LoVo (cell line): ENCODE results near the gene ALPG.
A peak's percentile ranks its signal among the peaks of the same experiment; 100 is the strongest.
"Not testable (repeated sequence)": the region's sequence is repeated elsewhere in the genome, so short reads cannot be mapped to it uniquely, and the experiment has no call there.

ENCODE experiments used
- DNase-seq: peaks from one replicate; pipeline ENCODE4 v3.0.0-alpha.2; 2016; ENCODE audit warnings: low spot score

The ALPG gene

GRCh38 chr2:232377319-232377718, 29.3 kb upstream of the ALPG start:
- no peak for DNase-seq

GRCh38 chr2:232377841-232378734, 28.6 kb upstream of the ALPG start:
- DNase-seq: peak; percentile 85

- not testable (repeated sequence) for DNase-seq
Observed at GRCh38 chr2:232378735-232379151, 27.9 kb upstream of the ALPG start, which contains the start of gene ALPP. Gene ALPP, plus strand, starts transcription at chr2:232378751. Its CDS starts 52 bp downstream, at chr2:232378803.

GRCh38 chr2:232379610-232380590, 26.7 kb upstream of the ALPG start:
- not testable (repeated sequence) for DNase-seq

- not testable (repeated sequence) for DNase-seq
Observed at GRCh38 chr2:232381204-232382031, 25.2 kb upstream of the ALPG start.

GRCh38 chr2:232382331-232383225, 24.1 kb upstream of the ALPG start:
- no peak for DNase-seq

GRCh38 chr2:232384466-232384865, 22.2 kb upstream of the ALPG start:
- DNase-seq: no peak

- DNase-seq: not testable (repeated sequence)
Observed at GRCh38 chr2:232385058-232385457, 21.6 kb upstream of the ALPG start.

GRCh38 chr2:232385660-232386489, 20.8 kb upstream of the ALPG start:
- peak; percentile 92 for DNase-seq

- no peak for DNase-seq
Observed at GRCh38 chr2:232386490-232386739, 20.2 kb upstream of the ALPG start.

- no peak for DNase-seq
Observed at GRCh38 chr2:232386740-232387450, 19.7 kb upstream of the ALPG start.

GRCh38 chr2:232387451-232388171, 19.0 kb upstream of the ALPG start:
- no peak for DNase-seq

- DNase-seq: no peak
Observed at GRCh38 chr2:232388324-232388891, 18.2 kb upstream of the ALPG start.

- no peak for DNase-seq
Observed at GRCh38 chr2:232389327-232389726, 17.3 kb upstream of the ALPG start.

- no peak for DNase-seq
Observed at GRCh38 chr2:232390661-232391060, 16.0 kb upstream of the ALPG start.

GRCh38 chr2:232393556-232393955, 13.1 kb upstream of the ALPG start:
- DNase-seq: no peak

- not testable (repeated sequence) for DNase-seq
Observed at GRCh38 chr2:232394431-232394830, 12.2 kb upstream of the ALPG start.

- DNase-seq: no peak
Observed at GRCh38 chr2:232395586-232395985, 11.1 kb upstream of the ALPG start.
